K562 (cell line): ENCODE results near the gene HOXB8. TPM values are rescaled to one million over a fixed set of nuclear protein-coding genes. Genes with fewer than 3 reads are reported as not detected.

Source experiments
- CGGBP1 ChIP-seq: fragments of 250-450 bp; sonication (Bioruptor Pico); IDR thresholded peaks from 2 replicates; pipeline ENCODE4 v1.9.0; 2021; ENCODE audit warnings: mild to moderate bottlenecking
- E2F6 ChIP-seq, 2 experiments: IDR thresholded peaks; 2 replicates each; pipeline ENCODE4 v1.6.1; 2011; ENCODE audit warnings: borderline replicate concordance in 1 of 2, control low read depth in 1 of 2, low read depth in 1 of 2, low read length in 1 of 2, mild to moderate bottlenecking in 1 of 2, mixed read lengths in 1 of 2, moderate library complexity in 1 of 2; ENCODE audit not compliant: insufficient read depth in 1 of 2, insufficient read length in 1 of 2, poor library complexity in 1 of 2, severe bottlenecking in 1 of 2; ENCODE audit errors: extremely low read depth in 1 of 2
- EGR1 ChIP-seq: fragments of 450-650 bp; conservative IDR thresholded peaks from 2 replicates; pipeline ENCODE4 v1.6.1; 2017; ENCODE audit warnings: mild to moderate bottlenecking
- HIVEP1 ChIP-seq: fragments of 250-450 bp; sonication (Bioruptor Pico); IDR thresholded peaks from 2 replicates; pipeline ENCODE4 v1.4.0; 2020; ENCODE audit warnings: mild to moderate bottlenecking
- JUND ChIP-seq, 2 experiments: IDR thresholded peaks; 2 replicates in 1 of 2; 3 replicates in 1 of 2; pipeline ENCODE4 v1.6.1; 2011; ENCODE audit warnings: borderline replicate concordance in 2 of 2, low read depth in 2 of 2, low read length in 2 of 2, improper control_type of control experiment in 1 of 2, missing biosample characterization in 1 of 2, missing genetic modification characterization in 1 of 2, missing genetic modification reagents in 1 of 2
- KDM5B ChIP-seq: fragments of 200-600 bp; sonication (generic); IDR thresholded peaks from 2 replicates; pipeline ENCODE4 v1.6.1; 2012; ENCODE audit warnings: low read depth, mild to moderate bottlenecking, moderate library complexity, low read length, control low read depth, inconsistent platforms; ENCODE audit not compliant: insufficient replicate concordance
- MAX ChIP-seq: sonication (generic); formaldehyde crosslinking; IDR thresholded peaks from 2 replicates; pipeline ENCODE4 v1.9.0; 2022; ENCODE audit warnings: mild to moderate bottlenecking, missing genetic modification reagents
- MNT ChIP-seq, 2 experiments: fragments of 450-650 bp; conservative IDR thresholded peaks; 2 replicates each; pipeline ENCODE4 v1.6.1; 2017; ENCODE audit warnings: mild to moderate bottlenecking in 2 of 2, moderate library complexity in 2 of 2
- MTA3 ChIP-seq: fragments of 450-650 bp; formaldehyde crosslinking; IDR thresholded peaks from 2 replicates; pipeline ENCODE4 v1.6.1; 2017; ENCODE audit warnings: mild to moderate bottlenecking, borderline replicate concordance
- MTF1 ChIP-seq: fragments of 250-450 bp; sonication (Bioruptor Pico); IDR thresholded peaks from 2 replicates; pipeline ENCODE4 v1.9.0; 2021; ENCODE audit warnings: moderate library complexity, mild to moderate bottlenecking, inconsistent platforms, borderline replicate concordance
- PRPF4 ChIP-seq: fragments of 200-400 bp; formaldehyde crosslinking; IDR thresholded peaks from one replicate; pipeline ENCODE4 v1.6.1; 2017; ENCODE audit warnings: low read length, low read depth, mild to moderate bottlenecking; ENCODE audit not compliant: insufficient read depth, poor library complexity, severe bottlenecking
- RCOR1 ChIP-seq, 2 experiments: IDR thresholded peaks; 2 replicates each; pipeline ENCODE4 v1.6.1; 2012; ENCODE audit warnings: low read depth in 2 of 2, low read length in 2 of 2, borderline replicate concordance in 1 of 2, improper control_type of control experiment in 1 of 2
- RFX1 ChIP-seq: fragments of 450-650 bp; IDR thresholded peaks from 2 replicates; pipeline ENCODE4 v1.6.1; 2016; ENCODE audit warnings: mild to moderate bottlenecking, moderate library complexity
- SIN3B ChIP-seq: fragments of 450-650 bp; IDR thresholded peaks from 2 replicates; pipeline ENCODE4 v1.6.1; 2017; ENCODE audit warnings: low read depth, mild to moderate bottlenecking, moderate library complexity
- U2AF2 ChIP-seq: fragments of 200-400 bp; formaldehyde crosslinking; optimal IDR thresholded peaks from 2 replicates; pipeline ENCODE3; 2017; ENCODE audit warnings: low read depth, mild to moderate bottlenecking, low read length
- ZFP1 ChIP-seq: fragments of 450-650 bp; formaldehyde crosslinking; IDR thresholded peaks from 2 replicates; pipeline ENCODE4 v1.4.0; 2020; ENCODE audit warnings: mild to moderate bottlenecking, mixed read lengths
- ZNF395 ChIP-seq: fragments of 200-800 bp; sonication (Bioruptor generic); IDR thresholded peaks from 2 replicates; pipeline ENCODE4 v1.6.1; 2017; ENCODE audit warnings: missing genetic modification characterization, missing compliant biosample characterization
- ZNF511 ChIP-seq: sonication (generic); formaldehyde crosslinking; IDR thresholded peaks from 2 replicates; pipeline ENCODE4 v1.8.0; 2022; ENCODE audit warnings: mild to moderate bottlenecking, missing genetic modification reagents
- ZNF551 ChIP-seq: fragments of 250-450 bp; sonication (Bioruptor Pico); IDR thresholded peaks from 2 replicates; pipeline ENCODE4 v1.5.0; 2021; ENCODE audit warnings: mild to moderate bottlenecking, moderate library complexity
- ZNF764 ChIP-seq: fragments of 250-450 bp; sonication (Bioruptor Pico); IDR thresholded peaks from 2 replicates; pipeline ENCODE4 v1.4.0; 2020; ENCODE audit warnings: low read depth, mild to moderate bottlenecking, moderate library complexity
- polyA plus RNA-seq, 8 experiments: library from polyadenylated mRNA; depleted of rRNA in 4 of 8; stranded (reverse) in 5 of 8; unstranded in 3 of 8; fragments of >200 nt; fragmentation: Nextera tagmentation in 2 of 8; fragmentation: Illumina TruSeq in 1 of 8; extraction: Ambion mirVana in 2 of 8; extraction: Trizol in 1 of 8; gene quantifications; 2 replicates each; pipeline versions ENCODE4 v1.2.1 to v1.2.3, GENCODE V29; 2011 to 2014; ENCODE audit warnings: inconsistent platforms in 1 of 8, missing spikeins in 1 of 8
- total RNA-seq, 7 experiments: library from RNA; depleted of rRNA in 6 of 7; stranded (reverse); fragments of >200 nt in 6 of 7; fragmentation: Illumina TruSeq in 2 of 7; extraction: Trizol in 2 of 7; gene quantifications; 2 replicates each; pipeline versions ENCODE4 v1.2.1 to v1.2.3, GENCODE V29; 2011 to 2021; ENCODE audit warnings: low replicate concordance in 1 of 7

HOXB8 gene
- total and polyA plus RNA-seq, 9 of the 15 experiments (the other 6 are each of a cell fraction or from before 2014, with no cell fraction given): 0.52 to 23.8 (median 3.6) TPM

- TF ChIP-seq EGR1: peak; percentile 91
- no peak for TF ChIP-seq ZNF551
- no peak for TF ChIP-seq RCOR1 (IDR thresholded peaks at IDR 0.05; ENCODE audit: borderline replicate concordance in 1 of 2, low read depth in 2 of 2, low read length in 2 of 2)
- peak in 1 of 2 experiments; percentile 42 for TF ChIP-seq E2F6 (IDR thresholded peaks at IDR 0.05; ENCODE audit: borderline replicate concordance in 1 of 2, extremely low read depth in 1 of 2, insufficient read depth in 1 of 2, insufficient read length in 1 of 2, low read depth in 1 of 2, low read length in 1 of 2, poor library complexity in 1 of 2, severe bottlenecking in 1 of 2)
- no peak for TF ChIP-seq U2AF2
- TF ChIP-seq PRPF4: no peak
- TF ChIP-seq RFX1: no peak
- no peak for TF ChIP-seq HIVEP1 (CRISPR knock-in tag)
- 0 out of 2 replicates have a peak, but pooled peaks have one; percentile 28 for TF ChIP-seq JUND (IDR thresholded peaks at IDR 0.05; ENCODE audit: borderline replicate concordance, low read depth, low read length)
- TF ChIP-seq JUND (tag; IDR thresholded peaks at IDR 0.05; ENCODE audit: borderline replicate concordance, low read depth, low read length): no peak
- TF ChIP-seq SIN3B: no peak
- TF ChIP-seq KDM5B: peak; percentile 29
- no peak for TF ChIP-seq ZFP1 (CRISPR knock-in tag)
- no peak for TF ChIP-seq ZNF764
- 0 out of 2 replicates have a peak, but pooled peaks have one; percentile 35 for TF ChIP-seq ZNF395
- TF ChIP-seq CGGBP1 (CRISPR knock-in tag): no peak
- no peak for TF ChIP-seq MTA3
- TF ChIP-seq MAX: peak; percentile 43; the same call in 1 of the 2 replicates
- no peak for TF ChIP-seq ZNF511 (CRISPR knock-in tag)
- no peak for TF ChIP-seq MTF1
- TF ChIP-seq MNT (conservative IDR thresholded peaks at IDR 0.05): peak in 1 of 2 experiments; percentile 68; a peak in 2 of 4 replicates
These were observed 15.2 kb upstream of the HOXB8 start (continued) for GRCh38 chr17:48630009-48630924.
